Fibroblast of the aortic adventitia (primary cell): ENCODE results near the gene EPDR1. TPM values are rescaled to one million over a fixed set of nuclear protein-coding genes. Genes with fewer than 3 reads are reported as not detected.

Source experiments
- DNase-seq: peaks from one replicate; pipeline ENCODE4 v3.0.0-alpha.2; 2010; ENCODE audit warnings: low read depth
- H3K4me3 ChIP-seq: 2 replicates; pipeline ENCODE4 v1.5.1; 2011; ENCODE audit warnings: low read depth, mild to moderate bottlenecking, control low read depth, low read length, moderate library complexity
- CTCF ChIP-seq: IDR thresholded peaks from 2 replicates; pipeline ENCODE4 v1.5.1; 2011; ENCODE audit warnings: mild to moderate bottlenecking, low read length, control low read depth, inconsistent platforms; ENCODE audit not compliant: insufficient read depth
- total RNA-seq: library from RNA; depleted of rRNA; stranded (reverse); fragments of >200 nt; gene quantifications from 2 replicates; pipeline ENCODE4 v1.2.3, GENCODE V29; 2012; ENCODE audit warnings: low replicate concordance

EPDR1 gene
- total RNA-seq, 1 donor, result 47.9 TPM

DNA sequence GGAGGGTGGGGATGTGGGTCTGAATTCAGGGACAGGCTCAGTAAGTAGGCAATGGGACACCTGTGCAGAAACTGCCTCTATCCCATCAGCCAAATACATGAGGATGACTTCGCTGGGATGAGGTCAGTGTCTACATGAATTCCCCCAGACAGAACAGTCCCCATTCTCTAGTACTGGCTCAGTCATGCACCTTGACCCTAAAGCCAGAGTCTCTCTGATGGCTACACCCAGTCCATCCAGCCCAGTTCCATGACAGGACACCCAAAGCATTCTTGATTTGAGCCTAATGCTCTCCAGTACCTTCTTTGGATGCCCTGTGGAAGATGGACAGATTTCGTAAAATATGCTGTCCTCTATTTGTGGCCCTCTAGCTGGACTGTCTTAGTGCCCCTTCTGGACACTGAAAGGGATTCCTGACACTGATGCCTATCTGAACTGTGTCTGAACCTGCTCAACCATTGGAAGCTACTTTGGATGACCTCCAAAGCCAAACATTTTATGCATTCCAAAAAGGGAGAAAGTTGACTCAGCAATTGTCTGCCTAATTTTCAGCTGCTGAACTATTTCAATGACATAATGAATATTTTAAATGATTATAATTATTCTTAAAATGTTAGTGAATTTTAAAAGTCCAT lies 18.4 kb upstream of the EPDR1 start:
- TF ChIP-seq CTCF, result no peak

GRCh38 chr7:37908221-37908788 lies 12.1 kb upstream of the EPDR1 start:
- H3K4me3 ChIP-seq, result no peak overlapping the region
- no peak for TF ChIP-seq CTCF
- DNase-seq, result peak; percentile 99

More for the DNA sequence above, 18.4 kb upstream of the EPDR1 start:
- no peak overlapping the region for H3K4me3 ChIP-seq
- peak; percentile 85 for DNase-seq

GRCh38 chr7:37912756-37913155 lies 7.7 kb upstream of the EPDR1 start:
- no peak for TF ChIP-seq CTCF
- no peak for DNase-seq
- peak overlapping the region; percentile 3 for H3K4me3 ChIP-seq

- peak overlapping the region; percentile 90 for H3K4me3 ChIP-seq
- DNase-seq, result peak; percentile 65
- no peak for TF ChIP-seq CTCF
Observed at GRCh38 chr7:37915438-37915837, 5.0 kb upstream of the EPDR1 start.

DNA sequence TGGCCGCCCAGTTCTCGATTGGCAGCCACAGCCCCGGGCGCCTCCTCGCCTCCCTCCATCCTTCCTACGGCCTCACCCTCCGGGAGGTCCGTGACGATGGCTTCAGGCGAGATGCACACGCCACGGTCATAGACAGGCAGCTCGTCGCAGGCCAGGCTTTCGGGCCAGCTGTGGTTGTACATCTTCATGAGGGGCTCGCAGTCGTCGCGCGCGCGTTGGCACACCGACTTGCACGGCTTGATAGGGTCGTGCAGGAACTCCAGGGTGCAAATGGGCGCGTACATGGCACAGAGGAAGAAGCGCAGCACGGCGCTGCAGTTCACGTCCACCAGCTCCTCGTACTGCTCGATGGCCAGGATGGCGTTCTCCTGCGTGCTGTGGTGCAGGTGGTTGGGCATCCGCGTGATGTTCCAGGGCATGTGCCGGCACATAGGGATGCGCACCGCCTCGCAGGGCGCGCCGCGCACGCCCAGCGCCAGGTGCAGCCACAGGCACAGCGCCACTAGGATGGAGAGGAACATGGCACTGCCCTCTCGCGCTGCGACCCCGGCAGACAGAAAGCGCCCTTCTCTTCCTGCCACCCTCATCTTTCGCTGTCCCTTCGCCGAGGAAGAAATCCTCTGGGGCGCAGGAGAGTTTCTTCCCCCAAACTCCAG lies 4.3 kb upstream of the EPDR1 start:
- peak; percentile 40 for DNase-seq
- no peak for TF ChIP-seq CTCF
- H3K4me3 ChIP-seq, result peak overlapping the region; percentile 90

- peak; percentile 90 for DNase-seq
- TF ChIP-seq CTCF, result peak; percentile 76
- H3K4me3 ChIP-seq, result peak within 1 kb of the TSS; percentile 90
Observed at GRCh38 chr7:37916673-37917660, 3.5 kb upstream of the EPDR1 start, which contains the start of gene SFRP4. TSS of gene SFRP4 (minus strand) at chr7:37916817. CDS start at chr7:37916537, 280 bp downstream.
